ENCODE measurements around the gene ASIC4. TPM values are rescaled to one million over a fixed set of nuclear protein-coding genes. Genes with fewer than 3 reads are reported as not detected.
A peak's percentile ranks its signal among the peaks of the same experiment; 100 is the strongest.

Gene ASIC4
- total and polyA plus RNA-seq, 2 of the 13 experiments (the other 11 are each of a cell fraction or from before 2014, with no cell fraction given): 0.03 TPM; not detected in 1

DNA sequence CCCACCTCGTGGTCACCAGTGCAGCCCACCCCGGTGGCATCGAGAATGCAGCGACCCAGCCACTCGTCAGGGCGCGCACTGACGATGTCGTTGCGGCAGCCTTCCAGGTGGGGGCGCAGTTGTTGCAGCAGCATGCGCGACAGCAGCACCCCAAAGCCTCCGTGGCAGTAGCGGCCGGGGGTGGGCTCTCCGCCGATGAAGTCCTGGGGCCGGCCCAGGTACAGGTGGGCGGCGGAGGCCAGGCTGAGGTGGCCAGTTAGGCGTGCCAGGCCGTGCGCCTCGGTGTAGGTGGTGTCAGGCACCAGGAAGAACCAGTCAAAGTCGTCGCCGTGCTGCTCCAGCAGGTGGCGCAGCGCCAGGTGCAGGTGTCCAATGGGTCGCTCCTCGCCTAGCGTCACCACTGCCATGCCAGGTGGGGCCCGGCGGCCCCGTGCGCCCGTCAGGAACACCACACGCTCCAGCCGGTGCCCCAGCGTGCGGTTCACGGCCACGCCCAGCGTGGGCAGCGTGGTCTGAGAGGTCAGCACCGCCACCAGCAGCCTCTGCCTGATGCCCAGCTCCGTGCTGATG lies 27.4 kb downstream of the ASIC4 start (continued):
- TF ChIP-seq, protein P1, sequence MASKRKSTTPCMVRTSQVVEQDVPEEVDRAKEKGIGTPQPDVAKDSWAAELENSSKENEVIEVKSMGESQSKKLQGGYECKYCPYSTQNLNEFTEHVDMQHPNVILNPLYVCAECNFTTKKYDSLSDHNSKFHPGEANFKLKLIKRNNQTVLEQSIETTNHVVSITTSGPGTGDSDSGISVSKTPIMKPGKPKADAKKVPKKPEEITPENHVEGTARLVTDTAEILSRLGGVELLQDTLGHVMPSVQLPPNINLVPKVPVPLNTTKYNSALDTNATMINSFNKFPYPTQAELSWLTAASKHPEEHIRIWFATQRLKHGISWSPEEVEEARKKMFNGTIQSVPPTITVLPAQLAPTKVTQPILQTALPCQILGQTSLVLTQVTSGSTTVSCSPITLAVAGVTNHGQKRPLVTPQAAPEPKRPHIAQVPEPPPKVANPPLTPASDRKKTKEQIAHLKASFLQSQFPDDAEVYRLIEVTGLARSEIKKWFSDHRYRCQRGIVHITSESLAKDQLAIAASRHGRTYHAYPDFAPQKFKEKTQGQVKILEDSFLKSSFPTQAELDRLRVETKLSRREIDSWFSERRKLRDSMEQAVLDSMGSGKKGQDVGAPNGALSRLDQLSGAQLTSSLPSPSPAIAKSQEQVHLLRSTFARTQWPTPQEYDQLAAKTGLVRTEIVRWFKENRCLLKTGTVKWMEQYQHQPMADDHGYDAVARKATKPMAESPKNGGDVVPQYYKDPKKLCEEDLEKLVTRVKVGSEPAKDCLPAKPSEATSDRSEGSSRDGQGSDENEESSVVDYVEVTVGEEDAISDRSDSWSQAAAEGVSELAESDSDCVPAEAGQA (IDR thresholded peaks at IDR 0.05; ENCODE audit: low read depth): 0 out of 2 replicates have a peak, but pooled peaks have one; percentile 65
- TF ChIP-seq, protein P1 (CRISPR knock-in tag; IDR thresholded peaks at IDR 0.05; ENCODE audit: borderline replicate concordance): no peak
- TF ChIP-seq, protein P2, sequence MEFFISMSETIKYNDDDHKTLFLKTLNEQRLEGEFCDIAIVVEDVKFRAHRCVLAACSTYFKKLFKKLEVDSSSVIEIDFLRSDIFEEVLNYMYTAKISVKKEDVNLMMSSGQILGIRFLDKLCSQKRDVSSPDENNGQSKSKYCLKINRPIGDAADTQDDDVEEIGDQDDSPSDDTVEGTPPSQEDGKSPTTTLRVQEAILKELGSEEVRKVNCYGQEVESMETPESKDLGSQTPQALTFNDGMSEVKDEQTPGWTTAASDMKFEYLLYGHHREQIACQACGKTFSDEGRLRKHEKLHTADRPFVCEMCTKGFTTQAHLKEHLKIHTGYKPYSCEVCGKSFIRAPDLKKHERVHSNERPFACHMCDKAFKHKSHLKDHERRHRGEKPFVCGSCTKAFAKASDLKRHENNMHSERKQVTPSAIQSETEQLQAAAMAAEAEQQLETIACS (CRISPR knock-in tag; IDR thresholded peaks at IDR 0.05): no peak
- TF ChIP-seq RBAK (CRISPR knock-in tag; IDR thresholded peaks at IDR 0.05) (no peak), TCF7 (IDR thresholded peaks at IDR 0.05; ENCODE audit: low read depth) (no peak), SMAD3 (CRISPR knock-in tag; IDR thresholded peaks at IDR 0.05) (peak; percentile 88; the same call in 1 of the 2 replicates), NFRKB (IDR thresholded peaks at IDR 0.05) (no peak), KDM4B (CRISPR knock-in tag; IDR thresholded peaks at IDR 0.05) (peak; percentile 86), ZNF343 (CRISPR knock-in tag; IDR thresholded peaks at IDR 0.05) (peak; percentile 65), HDAC2 (CRISPR knock-in tag; IDR thresholded peaks at IDR 0.05) (peak; percentile 87), ZNF546 (CRISPR knock-in tag; conservative IDR thresholded peaks at IDR 0.05) (peak; percentile 92; the same call in 1 of the 2 replicates), ZFP82 (CRISPR knock-in tag; IDR thresholded peaks at IDR 0.05; ENCODE audit: borderline replicate concordance) (peak; percentile 82; the same call in 1 of the 2 replicates)
- TF ChIP-seq, protein P3, sequence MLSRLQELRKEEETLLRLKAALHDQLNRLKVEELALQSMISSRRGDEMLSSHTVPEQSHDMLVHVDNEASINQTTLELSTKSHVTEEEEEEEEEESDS (CRISPR knock-in tag; IDR thresholded peaks at IDR 0.05; ENCODE audit: borderline replicate concordance): no peak
- TF ChIP-seq, protein P4, sequence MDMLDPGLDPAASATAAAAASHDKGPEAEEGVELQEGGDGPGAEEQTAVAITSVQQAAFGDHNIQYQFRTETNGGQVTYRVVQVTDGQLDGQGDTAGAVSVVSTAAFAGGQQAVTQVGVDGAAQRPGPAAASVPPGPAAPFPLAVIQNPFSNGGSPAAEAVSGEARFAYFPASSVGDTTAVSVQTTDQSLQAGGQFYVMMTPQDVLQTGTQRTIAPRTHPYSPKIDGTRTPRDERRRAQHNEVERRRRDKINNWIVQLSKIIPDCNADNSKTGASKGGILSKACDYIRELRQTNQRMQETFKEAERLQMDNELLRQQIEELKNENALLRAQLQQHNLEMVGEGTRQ (IDR thresholded peaks at IDR 0.05; ENCODE audit: low read depth, low read length): no peak
- TF ChIP-seq, protein P4 (CRISPR knock-in tag; IDR thresholded peaks at IDR 0.05; ENCODE audit: borderline replicate concordance): no peak
- TF ChIP-seq, protein P5, sequence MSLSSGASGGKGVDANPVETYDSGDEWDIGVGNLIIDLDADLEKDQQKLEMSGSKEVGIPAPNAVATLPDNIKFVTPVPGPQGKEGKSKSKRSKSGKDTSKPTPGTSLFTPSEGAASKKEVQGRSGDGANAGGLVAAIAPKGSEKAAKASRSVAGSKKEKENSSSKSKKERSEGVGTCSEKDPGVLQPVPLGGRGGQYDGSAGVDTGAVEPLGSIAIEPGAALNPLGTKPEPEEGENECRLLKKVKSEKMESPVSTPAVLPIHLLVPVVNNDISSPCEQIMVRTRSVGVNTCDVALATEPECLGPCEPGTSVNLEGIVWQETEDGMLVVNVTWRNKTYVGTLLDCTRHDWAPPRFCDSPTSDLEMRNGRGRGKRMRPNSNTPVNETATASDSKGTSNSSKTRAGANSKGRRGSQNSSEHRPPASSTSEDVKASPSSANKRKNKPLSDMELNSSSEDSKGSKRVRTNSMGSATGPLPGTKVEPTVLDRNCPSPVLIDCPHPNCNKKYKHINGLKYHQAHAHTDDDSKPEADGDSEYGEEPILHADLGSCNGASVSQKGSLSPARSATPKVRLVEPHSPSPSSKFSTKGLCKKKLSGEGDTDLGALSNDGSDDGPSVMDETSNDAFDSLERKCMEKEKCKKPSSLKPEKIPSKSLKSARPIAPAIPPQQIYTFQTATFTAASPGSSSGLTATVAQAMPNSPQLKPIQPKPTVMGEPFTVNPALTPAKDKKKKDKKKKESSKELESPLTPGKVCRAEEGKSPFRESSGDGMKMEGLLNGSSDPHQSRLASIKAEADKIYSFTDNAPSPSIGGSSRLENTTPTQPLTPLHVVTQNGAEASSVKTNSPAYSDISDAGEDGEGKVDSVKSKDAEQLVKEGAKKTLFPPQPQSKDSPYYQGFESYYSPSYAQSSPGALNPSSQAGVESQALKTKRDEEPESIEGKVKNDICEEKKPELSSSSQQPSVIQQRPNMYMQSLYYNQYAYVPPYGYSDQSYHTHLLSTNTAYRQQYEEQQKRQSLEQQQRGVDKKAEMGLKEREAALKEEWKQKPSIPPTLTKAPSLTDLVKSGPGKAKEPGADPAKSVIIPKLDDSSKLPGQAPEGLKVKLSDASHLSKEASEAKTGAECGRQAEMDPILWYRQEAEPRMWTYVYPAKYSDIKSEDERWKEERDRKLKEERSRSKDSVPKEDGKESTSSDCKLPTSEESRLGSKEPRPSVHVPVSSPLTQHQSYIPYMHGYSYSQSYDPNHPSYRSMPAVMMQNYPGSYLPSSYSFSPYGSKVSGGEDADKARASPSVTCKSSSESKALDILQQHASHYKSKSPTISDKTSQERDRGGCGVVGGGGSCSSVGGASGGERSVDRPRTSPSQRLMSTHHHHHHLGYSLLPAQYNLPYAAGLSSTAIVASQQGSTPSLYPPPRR (CRISPR knock-in tag; IDR thresholded peaks at IDR 0.05; ENCODE audit: borderline replicate concordance): peak; percentile 75; the same call in 1 of the 2 replicates

All from HepG2 (cell line).